GM13977 (cell line): Measurements from ENCODE around the gene VSIG1.

Experiments
- DNase-seq: peaks from one replicate; pipeline ENCODE4 v3.0.0; 2012; ENCODE audit warnings: low spot score
- in situ Hi-C: fragments of 300-500 bp; cut with MboI; formaldehyde crosslinking; loops from one replicate; pipeline ENCODE4 v1.12.0; 2022; ENCODE audit warnings: low sequenced_read_pairs, low pct_unique_long_range_greater_than_20kb, mixed read lengths, inconsistent platforms; ENCODE audit not compliant: unreplicated experiment
- TF ChIP-seq, protein P1 (sequence below): IDR thresholded peaks from 2 replicates; pipeline ENCODE4 v1.5.1; 2012; ENCODE audit warnings: mild to moderate bottlenecking, control low read depth; ENCODE audit not compliant: insufficient read depth; ENCODE audit errors: extremely low read depth, missing control alignments

Gene VSIG1

DNA sequence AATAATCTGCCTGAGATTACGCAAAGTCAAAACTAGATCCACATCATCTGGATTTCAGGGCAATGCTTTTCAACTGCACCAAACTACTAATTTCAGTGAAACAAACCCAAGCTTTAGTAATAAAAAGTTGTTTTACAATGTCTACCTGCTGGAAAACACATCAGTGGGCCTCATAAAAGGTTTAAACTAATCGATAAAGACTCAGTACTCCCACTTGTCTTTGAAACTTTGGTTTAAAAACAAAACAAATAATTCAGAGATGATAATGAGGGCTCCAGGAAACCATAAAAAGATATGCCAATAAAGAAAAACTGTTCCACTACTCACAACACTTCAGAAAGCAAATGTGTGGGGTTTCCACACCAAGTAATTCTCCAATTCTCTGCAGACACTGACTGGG lies 36.2 kb downstream of the VSIG1 start:
- no peak for DNase-seq
- TF ChIP-seq, protein P1, sequence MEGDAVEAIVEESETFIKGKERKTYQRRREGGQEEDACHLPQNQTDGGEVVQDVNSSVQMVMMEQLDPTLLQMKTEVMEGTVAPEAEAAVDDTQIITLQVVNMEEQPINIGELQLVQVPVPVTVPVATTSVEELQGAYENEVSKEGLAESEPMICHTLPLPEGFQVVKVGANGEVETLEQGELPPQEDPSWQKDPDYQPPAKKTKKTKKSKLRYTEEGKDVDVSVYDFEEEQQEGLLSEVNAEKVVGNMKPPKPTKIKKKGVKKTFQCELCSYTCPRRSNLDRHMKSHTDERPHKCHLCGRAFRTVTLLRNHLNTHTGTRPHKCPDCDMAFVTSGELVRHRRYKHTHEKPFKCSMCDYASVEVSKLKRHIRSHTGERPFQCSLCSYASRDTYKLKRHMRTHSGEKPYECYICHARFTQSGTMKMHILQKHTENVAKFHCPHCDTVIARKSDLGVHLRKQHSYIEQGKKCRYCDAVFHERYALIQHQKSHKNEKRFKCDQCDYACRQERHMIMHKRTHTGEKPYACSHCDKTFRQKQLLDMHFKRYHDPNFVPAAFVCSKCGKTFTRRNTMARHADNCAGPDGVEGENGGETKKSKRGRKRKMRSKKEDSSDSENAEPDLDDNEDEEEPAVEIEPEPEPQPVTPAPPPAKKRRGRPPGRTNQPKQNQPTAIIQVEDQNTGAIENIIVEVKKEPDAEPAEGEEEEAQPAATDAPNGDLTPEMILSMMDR: no peak
- in situ Hi-C loops: no loop called here

DNA sequence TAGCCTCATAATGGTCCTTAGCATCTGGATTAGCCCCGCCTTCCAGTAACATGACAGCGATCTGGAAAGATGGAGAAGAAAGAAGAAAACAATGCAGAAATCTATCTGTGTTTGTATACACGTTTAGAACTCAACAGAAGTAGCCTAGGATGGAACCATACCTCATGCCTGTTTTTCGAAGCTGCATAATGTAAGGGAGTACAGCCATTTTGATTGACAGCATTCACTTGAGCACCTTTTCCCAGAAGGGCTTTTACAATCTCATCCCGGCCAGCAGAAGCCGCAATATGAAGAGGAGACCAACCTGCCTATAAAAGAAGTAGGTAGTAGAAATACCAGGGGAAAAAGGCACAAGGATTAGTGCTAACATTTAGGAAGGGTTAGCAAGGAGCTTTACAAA lies 42.9 kb downstream of the VSIG1 start:
- in situ Hi-C loops: no loop called here
- DNase-seq: no peak
- TF ChIP-seq, protein P1: no peak

DNA sequence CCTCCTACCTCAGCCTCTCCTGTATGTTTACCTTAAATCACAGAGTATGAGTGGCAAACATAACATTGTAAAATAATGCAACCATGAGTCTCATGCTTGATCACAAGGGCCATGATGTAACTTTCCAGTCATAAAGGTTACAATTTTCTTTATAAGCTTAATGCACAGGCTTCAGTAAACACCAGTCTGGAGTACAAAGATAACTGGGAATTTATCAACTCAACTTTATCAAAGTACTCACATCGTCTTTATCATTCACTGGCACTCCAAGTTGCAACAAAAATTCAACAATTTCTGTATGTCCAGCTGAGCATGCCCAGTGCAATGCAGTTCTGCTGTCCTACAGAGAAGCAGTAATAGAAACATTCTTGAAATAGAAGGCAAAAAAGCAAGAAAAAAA lies 43.6 kb downstream of the VSIG1 start:
- no peak for DNase-seq
- in situ Hi-C loops: no loop called here
- TF ChIP-seq, protein P1: no peak

DNA sequence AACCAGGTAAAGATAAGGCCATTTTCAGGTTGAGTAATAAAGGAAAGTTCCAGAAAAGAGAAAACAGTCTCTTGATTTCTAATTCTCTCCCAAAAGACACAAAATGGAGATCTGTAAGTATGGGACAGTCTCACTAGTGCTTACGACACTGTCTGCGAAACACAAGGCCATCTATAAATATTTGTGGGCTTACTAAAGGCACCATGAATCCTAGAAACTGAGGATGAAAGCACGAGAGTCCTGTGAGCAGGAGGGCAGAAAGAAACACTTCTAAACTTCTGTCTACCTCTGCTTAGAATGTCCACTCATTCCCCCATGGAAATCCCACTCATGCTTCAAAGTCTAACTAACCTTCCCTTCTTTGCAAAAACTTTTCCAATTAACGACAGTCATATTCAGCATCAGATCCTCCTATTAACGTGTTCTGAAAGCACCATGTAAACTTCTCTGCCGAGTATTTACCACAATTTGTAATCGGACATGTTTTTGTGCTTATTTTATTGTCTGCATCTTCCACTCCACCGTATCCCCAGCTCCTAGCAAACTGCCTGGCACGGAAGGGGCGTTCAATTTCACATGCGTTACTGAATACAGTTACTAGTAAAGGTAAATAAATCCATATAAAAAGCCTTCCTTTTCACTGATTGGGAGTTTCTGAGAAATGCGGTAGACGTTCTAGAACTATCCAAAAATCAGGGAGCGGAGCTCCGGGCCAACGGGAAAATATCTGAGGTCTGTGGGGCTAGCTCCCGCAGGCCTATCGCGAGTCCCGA lies 45.8 kb downstream of the VSIG1 start:
- in situ Hi-C loops: no loop called here
- DNase-seq: no peak
- TF ChIP-seq, protein P1: no peak

DNA sequence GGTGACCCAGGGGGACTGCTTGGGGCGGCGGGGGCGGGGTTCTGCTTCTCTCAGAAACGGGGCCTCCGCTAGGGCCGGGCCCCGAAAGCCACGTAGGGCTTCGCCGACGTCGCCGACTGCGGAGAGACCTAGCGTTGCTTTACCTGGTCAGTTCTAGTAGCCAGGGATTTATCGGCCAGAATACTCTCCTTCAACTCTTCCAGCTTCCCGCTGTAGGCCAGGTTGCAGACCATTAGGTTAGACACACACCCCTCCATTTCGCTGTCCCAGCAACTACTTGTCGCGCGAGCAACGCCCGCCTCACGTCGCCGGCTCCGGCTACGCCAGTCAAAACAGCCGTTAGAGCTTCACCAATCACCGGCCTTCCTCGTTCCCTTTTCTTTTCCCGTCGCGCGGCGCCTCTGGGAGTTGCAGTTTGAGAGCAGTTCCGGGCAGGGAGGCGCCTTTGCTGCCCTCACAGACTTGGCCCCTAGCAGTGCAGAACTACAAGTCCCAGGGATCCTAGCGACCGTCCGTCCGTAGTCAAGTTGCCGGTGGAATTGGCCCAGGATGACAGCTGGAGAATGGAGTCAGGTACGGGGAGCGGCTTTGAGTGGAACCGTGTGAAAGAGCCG lies 46.5 kb downstream of the VSIG1 start, which contains the start of the genes ATG4A and PSMD10:
Gene ATG4A (plus strand): TSS at position 515 of the 614 bp plus-strand sequence. CDS start 49 bp downstream, at position 564.
Gene PSMD10 (minus strand): TSS at position 279 of the 614 bp plus-strand sequence. CDS start 22 bp downstream, at position 257.
- in situ Hi-C loops: no loop called here
- DNase-seq: peak; percentile 69
- TF ChIP-seq, protein P1: no peak

DNA sequence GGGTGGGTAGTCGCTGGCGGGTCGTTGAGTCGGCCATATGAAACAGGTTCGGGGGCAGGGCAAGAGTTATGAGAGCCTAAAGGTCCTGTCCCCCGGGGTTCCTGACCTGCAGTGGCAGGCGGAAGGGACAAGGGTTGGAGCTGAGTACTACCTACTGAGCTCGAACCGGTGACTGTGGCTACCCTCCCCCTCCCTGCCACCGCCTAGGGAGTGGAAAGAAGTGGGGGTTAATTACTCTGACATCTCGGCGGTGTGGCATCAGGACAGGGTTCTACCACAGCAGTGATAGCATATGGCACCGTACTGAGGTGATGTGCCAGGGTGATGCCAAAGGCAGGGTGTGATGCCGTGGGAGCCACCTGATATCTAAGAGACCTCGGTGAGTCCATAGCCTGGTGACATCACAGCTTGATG lies 47.0 kb downstream of the VSIG1 start:
- in situ Hi-C loops: no loop called here
- TF ChIP-seq, protein P1: no peak

More for the DNA sequence above, 47.0 kb downstream of the VSIG1 start:
- DNase-seq: no peak
